GM23338 (cell line): ENCODE measurements around the gene EXOC6B. TPM values are rescaled to one million over a fixed set of nuclear protein-coding genes. Genes with fewer than 3 reads are reported as not detected.

Experiments
- ATAC-seq: fragments of 200-7000 bp; cut with Tn5 transposase; 3 replicates; pipeline ENCODE4 v1.9.1; 2020
- DNase-seq: peaks from one replicate; pipeline ENCODE4 v3.0.0-alpha.2; 2015; ENCODE audit warnings: low spot score
- H2AFZ ChIP-seq: fragments of 200-600 bp; sonication (generic); 2 replicates; pipeline ENCODE4 v1.8.0; 2016; ENCODE audit warnings: antibody characterized with exemption, mild to moderate bottlenecking, moderate library complexity
- H3F3A ChIP-seq: fragments of 200-600 bp; sonication (generic); replicated peaks from 2 replicates; pipeline ENCODE4 v1.8.0; 2017; ENCODE audit warnings: antibody characterized with exemption, mixed run types, low read depth
- H3K27ac ChIP-seq: fragments of 200-600 bp; sonication (generic); 2 replicates; pipeline ENCODE4 v1.6.1; 2016; ENCODE audit warnings: low read depth
- H3K27me3 ChIP-seq: fragments of 200-600 bp; sonication (generic); 2 replicates; pipeline ENCODE4 v1.8.0; 2016; ENCODE audit warnings: mild to moderate bottlenecking, mixed run types, moderate library complexity; ENCODE audit not compliant: insufficient read depth
- H3K36me3 ChIP-seq: fragments of 200-600 bp; sonication (generic); 2 replicates; pipeline ENCODE4 v1.8.0; 2016; ENCODE audit warnings: mild to moderate bottlenecking; ENCODE audit not compliant: insufficient read depth
- H3K4me1 ChIP-seq: fragments of 200-600 bp; sonication (generic); 2 replicates; pipeline ENCODE4 v1.8.0; 2016; ENCODE audit warnings: mild to moderate bottlenecking, moderate library complexity; ENCODE audit not compliant: insufficient read depth
- H3K4me2 ChIP-seq: fragments of 200-600 bp; sonication (generic); 2 replicates; pipeline ENCODE4 v1.7.1; 2017; ENCODE audit warnings: mixed run types
- H3K4me3 ChIP-seq: fragments of 200-600 bp; sonication (generic); 2 replicates; pipeline ENCODE4 v1.6.1; 2016; ENCODE audit warnings: mixed run types
- H3K79me2 ChIP-seq: fragments of 200-600 bp; sonication (generic); replicated peaks from 2 replicates; pipeline ENCODE4 v1.8.0; 2017; ENCODE audit warnings: mild to moderate bottlenecking; ENCODE audit not compliant: insufficient read depth
- H3K9me2 ChIP-seq: fragments of 200-600 bp; sonication (generic); 2 replicates; pipeline ENCODE4 v1.8.0; 2017; ENCODE audit not compliant: insufficient read depth
- H4K20me1 ChIP-seq: fragments of 200-600 bp; sonication (generic); replicated peaks from 2 replicates; pipeline ENCODE4 v1.8.0; 2017; ENCODE audit warnings: mild to moderate bottlenecking; ENCODE audit not compliant: insufficient read depth
- H3K27ac Mint-ChIP-seq: 2 replicates; pipeline ENCODE4 v1.8.0; 2020; ENCODE audit warnings: inconsistent platforms, mild to moderate bottlenecking, moderate library complexity, mixed read lengths
- H3K27me3 Mint-ChIP-seq: 3 replicates; pipeline ENCODE4 v1.8.0; 2022; ENCODE audit warnings: low read depth, mild to moderate bottlenecking, moderate library complexity, mixed read lengths, inconsistent platforms; ENCODE audit not compliant: insufficient read depth, poor library complexity
- H3K36me3 Mint-ChIP-seq: 3 replicates; pipeline ENCODE4 v1.8.0; 2021; ENCODE audit warnings: low read depth, mild to moderate bottlenecking, inconsistent platforms, moderate library complexity, mixed read lengths
- H3K4me1 Mint-ChIP-seq: 3 replicates; pipeline ENCODE4 v1.8.0; 2020; ENCODE audit warnings: mild to moderate bottlenecking, inconsistent platforms, mixed read lengths
- H3K4me3 Mint-ChIP-seq: 3 replicates; pipeline ENCODE4 v1.8.0; 2021; ENCODE audit warnings: moderate library complexity, mild to moderate bottlenecking, inconsistent platforms, mixed read lengths
- H3K9me3 Mint-ChIP-seq: 3 replicates; pipeline ENCODE4 v1.8.0; 2020; ENCODE audit warnings: moderate library complexity, mild to moderate bottlenecking, inconsistent platforms, mixed read lengths
- CREB1 ChIP-seq: fragments of 250-450 bp; sonication (Bioruptor Pico); IDR thresholded peaks from 2 replicates; pipeline ENCODE4 v1.5.0; 2020; ENCODE audit warnings: low read depth, mild to moderate bottlenecking, moderate library complexity
- CTCF ChIP-seq, 2 experiments: fragments of 200-600 bp in 1 of 2; sonication (generic) in 1 of 2; conservative IDR thresholded peaks; 2 replicates each; pipeline versions ENCODE4 v1.5.1 to v1.6.1; 2016 to 2017; ENCODE audit warnings: antibody characterized with exemption in 2 of 2, low read depth in 2 of 2, mild to moderate bottlenecking in 2 of 2, moderate library complexity in 1 of 2
- EZH2phosphoT487 ChIP-seq: fragments of 200-600 bp; sonication (generic); IDR thresholded peaks from one replicate; pipeline ENCODE4 v1.8.1; 2018; ENCODE audit warnings: antibody characterized with exemption; ENCODE audit not compliant: unreplicated experiment
- JUNB ChIP-seq: IDR thresholded peaks from one replicate; pipeline ENCODE4 v1.6.1; 2016; ENCODE audit warnings: antibody characterized with exemption; ENCODE audit not compliant: unreplicated experiment
- POLR2AphosphoS5 ChIP-seq: IDR thresholded peaks from 2 replicates; pipeline ENCODE4 v1.6.1; 2016; ENCODE audit warnings: antibody characterized with exemption, low read depth
- REST ChIP-seq: IDR thresholded peaks from one replicate; pipeline ENCODE4 v1.6.1; 2018; ENCODE audit warnings: antibody characterized with exemption; ENCODE audit not compliant: unreplicated experiment
- STAT1 ChIP-seq: IDR thresholded peaks from one replicate; pipeline ENCODE4 v1.6.1; 2016; ENCODE audit warnings: antibody characterized with exemption; ENCODE audit not compliant: unreplicated experiment
- ZNF114 ChIP-seq: fragments of 250-450 bp; sonication (Bioruptor Pico); IDR thresholded peaks from 2 replicates; pipeline ENCODE4 v1.5.0; 2020; ENCODE audit warnings: mild to moderate bottlenecking, moderate library complexity
- ZNF331 ChIP-seq: fragments of 250-450 bp; sonication (Bioruptor Pico); IDR thresholded peaks from 2 replicates; pipeline ENCODE4 v1.5.0; 2020; ENCODE audit warnings: low read depth, mild to moderate bottlenecking, moderate library complexity
- polyA plus RNA-seq: library from polyadenylated mRNA; unstranded; fragments of >200 nt; fragmentation: Nextera tagmentation; extraction: Ambion mirVana; gene quantifications from 2 replicates; pipeline ENCODE4 v1.2.1, GENCODE V29; 2016
- total RNA-seq: library from RNA; depleted of rRNA; stranded (reverse); fragments of >200 nt; shearing (Covaris generic); gene quantifications from 2 replicates; pipeline ENCODE4 v1.2.3, GENCODE V29; 2014

EXOC6B gene
- total and polyA plus RNA-seq, 2 experiments from 2014 or later, result 7.2 to 45.9 TPM

DNA sequence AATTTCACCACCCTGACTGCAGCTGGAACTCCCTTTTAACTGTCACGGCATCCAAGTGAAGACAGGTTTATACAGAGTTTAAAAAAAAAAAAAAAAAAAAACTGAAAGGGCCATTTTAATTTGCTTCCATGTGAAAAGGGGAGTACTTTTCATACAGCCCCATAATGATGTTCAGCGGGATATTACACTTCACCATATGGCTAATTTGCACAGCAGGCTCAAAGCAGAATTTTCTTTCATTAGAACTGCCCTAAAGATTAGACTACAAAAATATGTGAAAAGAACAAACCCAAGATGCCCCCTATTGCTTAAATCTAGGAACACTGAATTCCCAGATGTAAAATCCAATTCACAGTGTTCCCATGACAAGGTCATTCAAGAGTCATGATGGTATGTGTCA lies 301.8 kb downstream of the EXOC6B start:
- H3K4me3 Mint-ChIP-seq, result no peak overlapping the region
- Histone ChIP-seq H4K20me1 (no peaks in the 10 kb centered on the region), H3K9me2 (no peaks in the 10 kb centered on the region), H2AFZ (no peak overlapping the region), H3K27me3 (no peaks in the 10 kb centered on the region), H3K4me2 (no peak overlapping the region), H3K27ac (no peak overlapping the region), H3K79me2 (no peaks in the 10 kb centered on the region), H3F3A (no peaks in the 10 kb centered on the region), H3K4me1 (0 out of 2 replicates have a peak, but pooled peaks cover 4% of the 10 kb centered on the region), H3K36me3 (no peaks in the 10 kb centered on the region), H3K4me3 (no peak overlapping the region)
- TF ChIP-seq CTCF (conservative IDR thresholded peaks at IDR 0.05; ENCODE audit: low read depth in 2 of 2) (no peak), ZNF114 (CRISPR knock-in tag) (no peak), STAT1 (no peak), POLR2AphosphoS5 (no peak), REST (no peak), CREB1 (CRISPR knock-in tag) (no peak), ZNF331 (CRISPR knock-in tag) (no peak), JUNB (no peak), EZH2phosphoT487 (no peak)
- no peaks in the 10 kb centered on the region for H3K9me3 Mint-ChIP-seq
- H3K27ac Mint-ChIP-seq, result no peak overlapping the region
- no peaks in the 10 kb centered on the region for H3K4me1 Mint-ChIP-seq
- H3K36me3 Mint-ChIP-seq, result no peaks in the 10 kb centered on the region
- no peaks in the 10 kb centered on the region for H3K27me3 Mint-ChIP-seq
- DNase-seq (no peak), ATAC-seq (no peak)

GRCh38 chr2:72515696-72516095 lies 310.1 kb downstream of the EXOC6B start:
- no peaks in the 10 kb centered on the region for H3K36me3 Mint-ChIP-seq
- peaks cover 7% of the 10 kb centered on the region; the same call in 2 of the 3 replicates for H3K4me1 Mint-ChIP-seq
- H3K27ac Mint-ChIP-seq, result no peak overlapping the region
- Histone ChIP-seq H3K36me3 (no peaks in the 10 kb centered on the region), H3K4me2 (no peak overlapping the region), H3K4me3 (no peak overlapping the region), H3F3A (no peaks in the 10 kb centered on the region), H2AFZ (no peak overlapping the region), H4K20me1 (no peaks in the 10 kb centered on the region), H3K27ac (peak overlapping the region; percentile 67; the same call in 1 of the 2 replicates), H3K79me2 (no peaks in the 10 kb centered on the region), H3K4me1 (peaks cover 22% of the 10 kb centered on the region), H3K27me3 (no peaks in the 10 kb centered on the region), H3K9me2 (no peaks in the 10 kb centered on the region)
- DNase-seq (no peak), ATAC-seq (no peak; the same call in 2 of the 3 replicates)
- no peak overlapping the region for H3K4me3 Mint-ChIP-seq
- H3K27me3 Mint-ChIP-seq, result no peaks in the 10 kb centered on the region
- TF ChIP-seq ZNF114 (CRISPR knock-in tag), result no peak
- TF ChIP-seq CTCF (conservative IDR thresholded peaks at IDR 0.05; ENCODE audit: low read depth in 2 of 2), result no peak
- H3K9me3 Mint-ChIP-seq, result no peaks in the 10 kb centered on the region
